ENCODE data around the gene RBM11.
"Not testable (repeated sequence)": the region's sequence is repeated elsewhere in the genome, so short reads cannot be mapped to it uniquely, and the experiment has no call there.

- not testable (repeated sequence) for TF ChIP-seq CTCF (conservative IDR thresholded peaks at IDR 0.05); EZH2 (IDR thresholded peaks at IDR 0.05; ENCODE audit: low read depth)
Measured at GRCh38 chr21:14166463-14167223, 49.3 kb upstream of the RBM11 start.

All from PC-9 (cell line).